SK-N-SH treated with all-trans-retinoic acid at 6 μM for 48 hours (cell line): ENCODE results near the gene SLC7A6OS.

Experiments
- ARNTL ChIP-seq: fragments of 450-650 bp; formaldehyde crosslinking; IDR thresholded peaks from 2 replicates; pipeline ENCODE4 v1.5.0; 2020; ENCODE audit warnings: low read depth, mild to moderate bottlenecking, moderate library complexity, borderline replicate concordance
- CREB5 ChIP-seq: fragments of 250-450 bp; sonication (Bioruptor Pico); IDR thresholded peaks from 2 replicates; pipeline ENCODE4 v1.5.1; 2020; ENCODE audit warnings: low read depth, mild to moderate bottlenecking, moderate library complexity
- ESRRG ChIP-seq: fragments of 250-450 bp; sonication (Bioruptor Pico); IDR thresholded peaks from 2 replicates; pipeline ENCODE4 v1.6.1; 2021; ENCODE audit warnings: mild to moderate bottlenecking
- ISL1 ChIP-seq: fragments of 250-450 bp; sonication (Bioruptor Pico); IDR thresholded peaks from 2 replicates; pipeline ENCODE4 v2.1.2; 2022; ENCODE audit warnings: mild to moderate bottlenecking, moderate library complexity
- OSR1 ChIP-seq: fragments of 250-450 bp; sonication (Bioruptor Pico); IDR thresholded peaks from 2 replicates; pipeline ENCODE4 v1.8.0; 2022; ENCODE audit warnings: moderate library complexity, mild to moderate bottlenecking, inconsistent platforms
- PPARA ChIP-seq: fragments of 250-450 bp; sonication (Bioruptor Pico); IDR thresholded peaks from 2 replicates; pipeline ENCODE4 v1.5.0; 2020; ENCODE audit warnings: mild to moderate bottlenecking, borderline replicate concordance
- RARB ChIP-seq: fragments of 250-450 bp; sonication (Bioruptor Pico); IDR thresholded peaks from 2 replicates; pipeline ENCODE4 v1.8.0; 2021; ENCODE audit warnings: mild to moderate bottlenecking, moderate library complexity
- ZC3H10 ChIP-seq: fragments of 250-450 bp; sonication (Bioruptor Pico); IDR thresholded peaks from 2 replicates; pipeline ENCODE4 v1.5.1; 2021; ENCODE audit warnings: mild to moderate bottlenecking, moderate library complexity

GRCh38 chr16:68296291-68296690 is 14.5 kb downstream of the SLC7A6OS start:
- TF ChIP-seq ARNTL (CRISPR knock-in tag) (no peak), RARB (CRISPR knock-in tag) (no peak), ISL1 (CRISPR knock-in tag) (no peak), ZC3H10 (CRISPR knock-in tag) (no peak), CREB5 (CRISPR knock-in tag) (no peak), ESRRG (CRISPR knock-in tag) (no peak), OSR1 (CRISPR knock-in tag) (no peak), PPARA (no peak)
